Fibroblast of mammary gland (primary cell): ENCODE measurements around the gene ABCC6.
"Not testable (repeated sequence)": the region's sequence is repeated elsewhere in the genome, so short reads cannot be mapped to it uniquely, and the experiment has no call there.

Source experiments
- DNase-seq: peaks from one replicate; pipeline ENCODE4 v3.0.0-alpha.2; 2010; ENCODE audit warnings: low read depth
- H3K4me3 ChIP-seq: 2 replicates; pipeline ENCODE4 v1.5.1; 2011; ENCODE audit warnings: low read depth, mild to moderate bottlenecking, low read length, moderate library complexity; ENCODE audit not compliant: control insufficient read depth
- CTCF ChIP-seq: conservative IDR thresholded peaks from 2 replicates; pipeline ENCODE4 v1.5.1; 2011; ENCODE audit warnings: low read depth, low read length, inconsistent platforms; ENCODE audit not compliant: control insufficient read depth, insufficient read depth

Gene ABCC6

GRCh38 chr16:16202400-16203143, 20.7 kb downstream of the ABCC6 start:
- not testable (repeated sequence) for H3K4me3 ChIP-seq
- DNase-seq = peak; percentile 72
- TF ChIP-seq CTCF = peak; percentile 29

- not testable (repeated sequence) for DNase-seq, H3K4me3 ChIP-seq
Observed at GRCh38 chr16:16201880-16202279, 21.4 kb downstream of the ABCC6 start.

- DNase-seq, H3K4me3 ChIP-seq: not testable (repeated sequence)
Observed at GRCh38 chr16:16200391-16200790, 22.9 kb downstream of the ABCC6 start.

GRCh38 chr16:16199428-16199827, 23.9 kb downstream of the ABCC6 start:
- DNase-seq = peak; percentile 81
- not testable (repeated sequence) for H3K4me3 ChIP-seq

GRCh38 chr16:16197966-16198365, 25.3 kb downstream of the ABCC6 start:
- H3K4me3 ChIP-seq = no peak overlapping the region
- DNase-seq = no peak
- TF ChIP-seq CTCF = no peak

- DNase-seq = no peak
- no peak overlapping the region for H3K4me3 ChIP-seq
- no peak for TF ChIP-seq CTCF
Observed at GRCh38 chr16:16197331-16197730, 26.0 kb downstream of the ABCC6 start.

- no peak for TF ChIP-seq CTCF
- no peak overlapping the region for H3K4me3 ChIP-seq
- no peak for DNase-seq
Observed at GRCh38 chr16:16196099-16196498, 27.2 kb downstream of the ABCC6 start.

GRCh38 chr16:16191493-16192167, 31.7 kb downstream of the ABCC6 start:
- no peak for TF ChIP-seq CTCF
- no peak for DNase-seq
- no peak overlapping the region for H3K4me3 ChIP-seq

- not testable (repeated sequence) for H3K4me3 ChIP-seq
Observed at GRCh38 chr16:16190966-16191365, 32.3 kb downstream of the ABCC6 start.

More at GRCh38 chr16:16190966-16191365, 32.3 kb downstream of the ABCC6 start:
- not testable (repeated sequence) for DNase-seq
